ENCODE data around the gene LZTR1.

GRCh38 chr22:21033895-21034294, 51.8 kb downstream of the LZTR1 start:
- TF ChIP-seq CTCF (IDR thresholded peaks at IDR 0.05) (no peak), EP300 (IDR thresholded peaks at IDR 0.05) (no peak)
